IMR-90 (cell line): ENCODE data around the gene INF2.

Experiments
- CEBPB ChIP-seq: IDR thresholded peaks from 2 replicates; pipeline ENCODE4 v1.6.1; 2012; ENCODE audit warnings: low read depth, low read length, improper control_type of control experiment
- CTCF ChIP-seq: conservative IDR thresholded peaks from 2 replicates; pipeline ENCODE4 v1.5.1; 2012; ENCODE audit warnings: mild to moderate bottlenecking, low read depth, low read length, improper control_type of control experiment
- POLR2A ChIP-seq: IDR thresholded peaks from 2 replicates; pipeline ENCODE4 v1.6.1; 2012; ENCODE audit warnings: mild to moderate bottlenecking, low read depth, low read length
- RFX5 ChIP-seq: IDR thresholded peaks from 2 replicates; pipeline ENCODE4 v1.8.0; 2012; ENCODE audit warnings: low read depth, mild to moderate bottlenecking, low read length, moderate library complexity

- TF ChIP-seq CTCF = peak; percentile 45
- TF ChIP-seq POLR2A = no peak
- TF ChIP-seq CEBPB = no peak
- TF ChIP-seq RFX5 = no peak
Measured at GRCh38 chr14:104770851-104771272, 81.4 kb downstream of the INF2 start.
